ENCODE data around the gene TUBB4A.

GRCh38 chr19:6475321-6476108 is 26.6 kb downstream of the TUBB4A start:
- TF ChIP-seq CTCF (conservative IDR thresholded peaks at IDR 0.05; ENCODE audit: low read length) (no peak), EZH2phosphoT487 (IDR thresholded peaks at IDR 0.05; ENCODE audit: borderline replicate concordance) (no peak)
